NCI-H510A treated with DMSO at 0.1 percent for 48 hours (cell line): ENCODE results near the gene UFC1.

Source experiments
- DNase-seq: peaks from one replicate; lab custom pipeline; 2025; lab: John Stamatoyannopoulos, UW

UFC1 gene

DNA sequence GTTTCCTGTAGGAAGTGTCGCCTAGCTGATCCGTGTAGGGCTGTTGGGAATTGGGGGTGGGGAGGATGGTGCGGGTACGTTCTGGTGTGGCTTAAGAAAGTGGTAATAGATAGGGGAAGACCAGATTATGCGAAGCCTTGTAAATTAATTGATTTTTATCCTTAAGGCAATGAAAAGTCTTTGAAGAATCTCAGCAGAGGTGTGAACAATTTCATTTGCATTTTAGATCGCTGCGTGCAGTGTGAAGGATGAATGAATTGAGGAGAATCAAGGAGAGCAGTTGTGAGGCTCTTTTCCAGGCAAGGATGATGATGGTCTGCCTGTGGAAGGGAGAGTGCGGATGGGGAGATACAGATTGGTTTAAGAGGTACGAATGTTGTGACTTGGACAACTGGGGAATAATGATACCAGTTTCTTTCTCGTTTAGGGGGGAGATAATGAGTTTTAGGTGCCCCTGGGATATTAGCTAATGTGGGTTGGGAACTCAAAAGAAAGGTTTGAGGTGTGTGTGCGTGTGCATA is 20.5 kb upstream of the UFC1 start:
- DNase-seq, result peak; percentile 61

DNA sequence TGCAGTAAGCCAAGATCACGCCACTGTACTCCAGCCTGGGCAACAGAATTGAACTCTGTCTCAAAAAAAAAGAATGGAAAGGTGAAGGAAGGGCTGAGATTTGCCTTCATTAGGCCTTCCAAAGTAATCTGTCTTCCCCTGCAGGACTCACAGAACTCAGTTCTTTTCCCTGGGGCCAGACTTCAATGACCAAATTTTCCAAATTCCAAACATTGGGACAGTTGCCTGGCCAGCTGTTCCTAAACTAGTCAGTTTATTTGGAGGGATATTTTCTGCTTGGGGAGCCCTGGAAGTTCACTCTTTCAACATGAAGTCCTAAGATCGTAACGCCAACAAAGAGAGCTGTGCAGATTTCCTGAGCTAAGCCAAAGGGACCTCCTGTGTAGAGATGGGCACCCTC is 15.9 kb upstream of the UFC1 start:
- no peak for DNase-seq

DNA sequence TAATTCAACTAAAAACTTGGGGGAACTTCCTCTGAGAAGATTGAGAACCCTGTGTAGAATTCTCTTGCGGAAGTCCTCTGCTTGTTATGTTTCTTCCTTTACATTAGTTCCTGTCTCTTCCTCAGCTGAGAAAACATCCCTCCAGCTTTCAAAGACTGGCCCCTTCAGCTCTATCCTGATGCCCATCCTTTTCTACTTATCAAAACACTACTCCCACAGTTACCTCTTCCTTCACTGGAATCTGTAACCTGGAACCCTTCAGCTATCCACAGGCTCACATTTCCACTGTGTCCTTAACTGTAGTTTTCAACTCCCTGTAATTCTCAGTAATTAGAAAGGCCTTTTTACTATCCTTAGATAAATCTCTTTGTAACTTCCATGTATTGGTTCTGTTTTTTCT is 15.3 kb upstream of the UFC1 start:
- DNase-seq, result no peak

DNA sequence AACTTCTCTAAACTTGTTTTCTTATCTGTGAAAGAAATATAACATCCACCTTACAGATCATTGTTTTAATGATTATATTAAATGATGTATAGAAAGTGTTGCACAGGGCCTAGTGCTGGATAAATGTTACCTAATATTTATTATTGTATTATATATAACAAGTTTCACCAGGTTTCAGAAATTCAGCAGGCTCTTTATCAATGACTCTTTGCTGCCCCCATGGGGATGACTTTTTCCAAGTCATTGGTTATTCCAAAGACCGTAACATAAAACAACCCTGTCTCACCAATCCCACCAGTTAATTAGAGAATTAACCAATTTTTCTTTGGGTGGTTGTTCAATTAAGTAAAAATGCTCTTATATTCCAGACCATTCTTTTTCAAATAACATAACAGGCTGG is 14.0 kb upstream of the UFC1 start:
- DNase-seq, result peak; percentile 19

DNA sequence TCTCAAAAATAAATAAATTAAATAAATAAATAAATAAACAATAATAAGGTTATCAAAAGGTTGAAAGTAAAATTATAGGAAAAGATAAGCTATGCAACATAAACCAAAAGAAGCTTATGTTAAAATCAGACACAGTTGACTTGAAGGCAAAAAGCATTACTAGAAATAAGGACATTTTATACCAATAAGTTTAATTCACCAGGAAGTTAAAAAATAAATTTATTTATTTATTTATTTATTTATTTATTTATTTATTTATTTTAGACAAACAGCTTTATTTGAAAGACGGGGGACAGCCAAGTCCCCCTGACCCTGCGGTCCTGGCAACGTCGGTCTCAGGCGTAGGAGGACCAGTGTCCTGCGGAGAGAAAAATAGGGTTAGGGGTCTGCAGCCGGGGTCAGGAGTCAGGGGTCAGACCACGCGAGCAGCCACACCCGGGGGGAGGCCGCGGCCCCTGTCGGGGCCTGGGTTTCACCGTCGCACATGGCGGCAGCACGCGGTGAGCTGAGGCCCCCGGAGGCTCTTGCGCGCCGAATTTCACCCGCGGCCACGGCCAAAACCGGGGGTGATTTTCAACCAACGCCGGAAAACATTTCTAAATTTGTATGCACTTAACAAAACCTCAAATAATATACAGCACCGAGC is 12.9 kb upstream of the UFC1 start:
- no peak for DNase-seq

DNA sequence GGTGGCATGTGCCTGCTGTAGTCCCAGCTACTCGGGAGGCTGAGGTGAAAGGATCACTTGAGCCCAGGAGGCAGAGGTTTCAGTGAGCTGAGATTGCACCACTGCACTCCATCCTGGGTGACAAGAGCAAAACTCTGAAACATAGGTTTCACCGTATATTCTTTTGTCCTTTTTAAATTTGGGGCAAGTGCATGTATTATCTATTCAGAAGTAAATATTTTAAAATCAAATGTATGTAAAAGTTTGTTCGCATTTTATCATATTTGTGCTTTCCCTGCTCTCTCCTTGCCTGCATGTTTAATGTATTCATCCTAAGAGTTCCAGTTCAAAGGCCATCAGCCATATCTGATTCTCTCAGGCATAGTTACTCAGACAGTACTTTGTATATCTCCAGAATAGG is 7.9 kb upstream of the UFC1 start:
- no peak for DNase-seq

DNA sequence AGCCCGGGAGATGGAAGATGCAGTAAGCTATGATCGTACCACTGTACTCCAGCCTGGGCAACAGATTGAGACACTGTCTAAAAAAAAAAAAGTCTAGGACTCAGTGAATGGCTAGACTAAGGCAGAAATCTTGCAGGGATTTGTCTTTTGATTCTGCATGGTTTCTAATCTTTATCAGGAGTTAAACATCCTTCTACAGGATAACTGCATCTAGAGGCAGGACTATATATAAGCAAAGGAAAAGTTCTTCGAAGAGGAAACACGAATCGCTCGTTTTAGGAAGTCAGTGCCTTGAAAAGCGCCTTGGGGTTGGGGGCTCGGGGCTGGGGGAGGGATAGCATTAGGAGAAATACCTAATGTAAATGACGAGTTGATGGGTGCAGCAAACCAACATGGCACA is 602 bp upstream of the UFC1 start:
- DNase-seq, result no peak

DNA sequence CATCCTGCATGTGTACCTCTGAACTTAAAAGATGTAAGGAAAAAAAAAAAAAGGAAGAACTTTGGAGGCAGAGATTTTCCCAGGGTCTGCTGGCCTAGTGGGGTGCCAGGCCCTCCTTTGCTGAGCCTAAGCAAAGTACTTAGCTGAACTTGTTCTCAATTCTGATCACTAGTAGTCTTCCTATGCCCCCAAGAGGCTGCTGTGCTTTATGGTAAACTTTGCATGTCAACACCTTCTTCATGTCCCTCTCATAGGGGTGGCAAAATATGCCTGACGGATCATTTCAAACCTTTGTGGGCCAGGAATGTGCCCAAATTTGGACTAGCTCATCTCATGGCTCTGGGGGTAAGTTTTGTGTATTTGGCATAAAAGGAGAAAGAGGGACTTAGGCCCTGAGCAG is 4.1 kb downstream of the UFC1 start:
- no peak for DNase-seq

DNA sequence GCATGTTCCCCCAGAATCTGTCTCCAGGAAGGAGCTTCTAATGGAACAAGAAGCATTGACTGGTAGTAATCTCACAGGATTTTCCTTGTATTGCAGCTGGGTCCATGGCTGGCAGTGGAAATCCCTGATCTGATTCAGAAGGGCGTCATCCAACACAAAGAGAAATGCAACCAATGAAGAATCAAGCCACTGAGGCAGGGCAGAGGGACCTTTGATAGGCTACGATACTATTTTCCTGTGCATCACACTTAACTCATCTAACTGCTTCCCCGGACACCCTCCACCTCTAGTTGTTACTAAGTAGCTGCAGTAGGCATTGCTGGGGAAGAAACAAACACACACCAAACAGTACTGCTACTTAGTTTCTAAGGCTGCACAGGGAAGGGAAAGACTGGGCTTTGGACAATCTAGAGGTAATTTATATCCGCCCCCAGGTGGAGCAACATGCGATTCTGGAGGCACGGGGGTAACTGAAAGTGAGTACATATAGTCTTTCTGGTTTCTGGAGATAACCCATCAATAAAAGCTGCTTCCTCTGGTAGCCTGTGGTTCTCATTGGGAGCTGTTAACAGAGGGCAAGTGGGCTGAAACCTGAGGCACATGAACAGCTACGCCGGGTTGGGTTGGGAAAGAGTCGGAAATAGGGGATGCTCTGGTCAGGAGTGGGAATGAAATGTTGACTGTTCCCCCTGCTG is 4.7 kb downstream of the UFC1 start:
- no peak for DNase-seq

DNA sequence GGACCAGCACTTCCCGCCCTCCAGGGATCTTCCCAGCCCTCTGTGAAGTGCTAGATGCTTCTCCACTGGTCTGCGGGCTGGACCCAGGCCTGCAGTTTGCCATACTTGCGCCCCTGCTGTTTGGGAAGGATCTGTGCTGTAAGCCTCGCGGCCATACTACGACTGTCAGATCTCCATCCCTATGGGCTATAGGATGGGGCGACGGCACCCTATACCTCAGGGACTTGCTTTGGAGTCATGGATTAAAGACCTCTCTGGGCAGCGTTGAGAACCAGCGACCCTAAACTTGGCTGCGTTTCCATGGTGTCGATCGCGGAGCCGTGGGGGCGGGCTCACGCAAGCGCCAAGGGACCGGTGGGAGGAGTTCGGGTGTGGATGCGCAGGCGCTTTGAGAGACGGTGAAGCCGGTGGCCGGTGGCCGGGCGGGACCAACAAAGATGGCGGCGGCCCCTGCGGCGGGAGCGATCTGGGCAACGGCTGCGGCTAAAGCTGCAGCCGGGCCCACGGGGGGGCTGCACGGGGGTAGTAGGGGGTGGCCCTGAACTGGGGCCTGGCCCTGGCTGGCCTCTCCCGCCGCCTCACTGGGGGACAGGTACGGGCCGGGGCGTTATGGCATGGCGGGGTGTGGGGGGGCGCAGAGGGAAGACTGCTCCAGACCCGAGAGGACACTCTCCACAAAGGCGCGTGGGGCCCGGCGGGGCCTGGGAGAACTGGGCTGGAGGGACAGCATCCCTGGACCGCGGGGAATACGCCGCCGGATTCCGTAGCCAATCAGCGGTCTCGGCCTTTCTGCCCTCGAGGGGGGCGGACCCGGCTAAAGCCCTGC is 5.5 kb downstream of the UFC1 start, which contains the start of gene USP21:
TSS of gene USP21 (plus strand) at position 414 of the 826 bp plus-strand sequence. CDS start 1,141 bp downstream, outside the sequence.
- peak; percentile 85 for DNase-seq

DNA sequence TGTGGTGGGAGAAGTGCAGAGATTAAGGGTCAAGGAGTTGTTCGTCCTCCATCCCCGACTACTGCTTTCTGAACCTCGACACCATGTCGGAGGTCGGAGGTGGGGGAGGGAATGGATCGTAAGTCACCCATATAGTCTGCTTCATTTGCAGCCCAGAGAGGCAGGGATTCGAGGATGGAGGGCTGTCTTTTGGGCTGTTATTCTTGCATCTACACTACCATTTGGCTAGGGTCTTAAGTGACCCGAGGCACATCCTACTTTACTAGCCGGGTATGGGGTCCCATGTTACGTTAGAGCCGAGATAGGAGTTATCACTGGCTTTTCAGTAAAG is 6.1 kb downstream of the UFC1 start:
- no peak for DNase-seq

DNA sequence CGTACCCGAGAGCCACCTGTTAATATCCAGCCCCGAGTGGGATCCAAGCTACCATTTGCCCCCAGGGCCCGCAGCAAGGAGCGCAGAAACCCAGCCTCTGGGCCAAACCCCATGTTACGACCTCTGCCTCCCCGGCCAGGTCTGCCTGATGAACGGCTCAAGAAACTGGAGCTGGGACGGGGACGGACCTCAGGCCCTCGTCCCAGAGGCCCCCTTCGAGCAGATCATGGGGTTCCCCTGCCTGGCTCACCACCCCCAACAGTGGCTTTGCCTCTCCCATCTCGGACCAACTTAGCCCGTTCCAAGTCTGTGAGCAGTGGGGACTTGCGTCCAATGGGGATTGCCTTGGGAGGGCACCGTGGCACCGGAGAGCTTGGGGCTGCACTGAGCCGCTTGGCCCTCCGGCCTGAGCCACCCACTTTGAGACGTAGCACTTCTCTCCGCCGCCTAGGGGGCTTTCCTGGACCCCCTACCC is 6.9 kb downstream of the UFC1 start:
- DNase-seq, result no peak

DNA sequence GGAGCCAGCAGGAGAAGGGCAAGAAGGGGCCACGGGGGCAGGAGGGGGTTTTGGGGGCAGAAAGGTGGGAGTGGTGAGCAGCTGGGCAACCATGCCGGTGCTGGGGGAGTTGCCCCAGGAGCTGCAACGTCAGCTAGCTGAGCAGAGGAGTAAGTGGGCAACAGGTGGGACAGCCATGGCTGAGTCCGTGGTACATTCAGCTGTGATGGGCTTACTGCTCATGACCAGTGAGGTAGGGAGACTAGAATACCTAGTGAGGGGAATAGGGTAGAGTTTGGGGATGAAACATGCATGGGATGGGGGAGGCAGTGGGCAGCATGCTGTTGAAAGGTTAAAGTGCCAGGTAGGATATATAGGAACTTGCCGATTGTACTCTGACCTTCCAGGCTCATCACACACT is 7.9 kb downstream of the UFC1 start:
- DNase-seq, result no peak

DNA sequence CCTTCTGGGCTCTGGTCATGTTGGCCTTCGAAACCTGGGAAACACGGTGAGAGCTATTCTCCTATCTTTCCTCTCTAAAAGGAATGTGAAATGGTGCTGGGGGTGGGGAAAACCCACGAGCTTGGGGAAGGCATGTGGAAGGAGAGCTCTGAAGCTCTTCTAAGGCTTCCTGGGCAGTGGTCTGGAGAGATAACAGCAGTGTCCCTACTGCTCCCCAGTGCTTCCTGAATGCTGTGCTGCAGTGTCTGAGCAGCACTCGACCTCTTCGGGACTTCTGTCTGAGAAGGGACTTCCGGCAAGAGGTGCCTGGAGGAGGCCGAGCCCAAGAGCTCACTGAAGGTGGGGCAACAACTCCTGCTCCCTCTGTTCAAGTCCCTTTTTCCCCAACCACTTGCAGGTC is 8.3 kb downstream of the UFC1 start:
- no peak for DNase-seq

DNA sequence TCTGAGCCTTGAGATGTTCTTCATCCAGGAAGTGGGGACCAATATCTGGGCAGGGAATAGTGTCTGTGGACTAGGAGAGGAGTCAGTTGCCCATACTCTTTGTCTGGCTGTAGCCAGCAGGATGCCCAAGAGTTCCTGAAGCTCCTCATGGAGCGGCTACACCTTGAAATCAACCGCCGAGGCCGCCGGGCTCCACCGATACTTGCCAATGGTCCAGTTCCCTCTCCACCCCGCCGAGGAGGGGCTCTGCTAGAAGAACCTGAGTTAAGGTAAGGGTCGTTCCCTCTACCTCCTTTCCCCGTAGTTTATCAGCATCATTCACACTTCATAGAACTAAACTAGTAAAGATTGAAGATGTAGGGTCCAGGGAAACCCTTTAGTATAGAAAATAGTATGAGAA is 9.0 kb downstream of the UFC1 start:
- no peak for DNase-seq

DNA sequence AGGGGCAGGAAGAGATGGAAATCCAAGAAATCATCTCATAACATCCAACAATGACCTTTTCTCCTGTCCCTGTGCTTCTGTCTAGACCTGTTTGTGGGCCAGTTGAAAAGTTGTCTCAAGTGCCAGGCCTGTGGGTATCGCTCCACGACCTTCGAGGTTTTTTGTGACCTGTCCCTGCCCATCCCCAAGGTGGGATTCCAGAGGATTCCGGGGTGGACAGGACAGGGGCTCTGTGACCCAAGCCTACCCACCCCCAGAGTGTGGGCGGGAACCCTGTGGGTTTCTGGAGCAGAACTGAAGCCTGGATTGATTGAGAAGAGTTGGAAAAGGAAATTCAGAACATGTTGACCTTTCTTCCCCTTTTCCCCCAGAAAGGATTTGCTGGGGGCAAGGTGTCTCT is 10.0 kb downstream of the UFC1 start:
- no peak for DNase-seq

DNA sequence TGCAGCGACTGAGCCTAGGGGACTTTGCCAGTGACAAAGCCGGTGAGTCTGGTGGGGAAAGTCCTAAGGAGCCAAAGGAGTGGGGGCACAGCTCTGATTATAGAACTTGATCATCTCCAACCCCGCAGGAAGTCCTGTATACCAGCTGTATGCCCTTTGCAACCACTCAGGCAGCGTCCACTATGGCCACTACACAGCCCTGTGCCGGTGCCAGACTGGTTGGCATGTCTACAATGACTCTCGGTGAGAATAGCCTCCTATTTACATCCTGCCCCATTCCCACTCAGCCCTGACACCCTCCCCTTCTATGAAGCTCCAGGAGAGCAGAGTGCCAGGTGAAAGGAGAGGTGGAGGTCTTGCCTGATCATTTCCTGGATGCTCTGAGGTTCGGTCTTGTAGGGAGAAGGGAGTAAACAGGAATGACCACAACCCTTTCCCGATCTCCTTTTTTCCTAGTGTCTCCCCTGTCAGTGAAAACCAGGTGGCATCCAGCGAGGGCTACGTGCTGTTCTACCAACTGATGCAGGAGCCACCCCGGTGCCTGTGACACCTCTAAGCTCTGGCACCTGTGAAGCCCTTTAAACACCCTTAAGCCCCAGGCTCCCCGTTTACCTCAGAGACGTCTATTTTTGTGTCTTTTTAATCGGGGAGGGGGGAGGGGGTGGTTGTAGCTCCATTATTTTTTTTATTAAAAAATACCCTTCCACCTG is 11.3 kb downstream of the UFC1 start:
- DNase-seq, result no peak

DNA sequence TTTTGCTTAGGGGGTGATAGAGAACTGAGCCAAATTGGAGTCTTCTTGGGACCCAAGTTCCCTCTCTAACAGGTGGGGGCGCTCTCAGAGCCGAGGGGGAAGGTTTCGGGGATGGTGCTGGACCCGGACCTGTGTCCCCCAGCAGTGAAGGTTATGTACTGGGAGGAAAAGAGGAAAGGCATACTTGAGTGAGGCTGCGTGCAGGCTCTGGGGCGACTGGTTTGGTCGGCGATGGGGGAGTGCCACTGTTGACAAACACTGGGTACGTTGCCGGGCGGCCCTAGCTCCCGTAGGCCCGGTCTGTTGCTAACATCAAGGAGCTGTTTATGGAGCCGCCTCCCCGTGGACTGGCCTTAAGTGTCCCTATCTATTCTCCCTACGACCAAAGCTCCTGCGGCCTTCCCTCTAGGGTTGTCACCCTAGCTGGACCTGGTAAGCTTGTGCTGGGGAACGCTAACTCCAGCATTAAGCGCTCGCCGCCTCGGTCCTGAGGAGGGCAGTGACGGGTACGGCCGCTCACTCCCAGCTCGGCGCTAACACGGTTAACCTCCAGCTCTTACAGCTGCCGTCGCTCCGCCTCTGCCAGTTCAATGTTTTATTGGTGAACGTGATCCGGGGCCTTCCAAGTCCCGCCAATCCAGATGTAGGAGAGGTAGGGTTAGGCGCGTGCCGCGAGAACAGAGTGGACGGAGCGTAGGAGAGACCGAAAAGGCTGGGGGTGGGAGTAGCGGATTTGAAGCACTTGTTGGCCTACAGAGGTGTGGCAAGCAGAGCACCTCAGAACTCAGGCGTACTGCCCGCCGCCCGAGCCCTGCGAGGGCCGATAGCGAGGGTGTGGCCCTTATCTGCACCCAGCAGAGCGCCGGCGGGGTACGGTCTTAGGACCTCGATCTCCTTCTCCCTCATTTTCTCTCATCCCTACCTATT is 12.2 kb downstream of the UFC1 start, which contains the start of gene PPOX:
TSS of gene PPOX (plus strand) at position 685 of the 927 bp plus-strand sequence. CDS start 422 bp downstream, outside the sequence.
- peak; percentile 99 for DNase-seq

DNA sequence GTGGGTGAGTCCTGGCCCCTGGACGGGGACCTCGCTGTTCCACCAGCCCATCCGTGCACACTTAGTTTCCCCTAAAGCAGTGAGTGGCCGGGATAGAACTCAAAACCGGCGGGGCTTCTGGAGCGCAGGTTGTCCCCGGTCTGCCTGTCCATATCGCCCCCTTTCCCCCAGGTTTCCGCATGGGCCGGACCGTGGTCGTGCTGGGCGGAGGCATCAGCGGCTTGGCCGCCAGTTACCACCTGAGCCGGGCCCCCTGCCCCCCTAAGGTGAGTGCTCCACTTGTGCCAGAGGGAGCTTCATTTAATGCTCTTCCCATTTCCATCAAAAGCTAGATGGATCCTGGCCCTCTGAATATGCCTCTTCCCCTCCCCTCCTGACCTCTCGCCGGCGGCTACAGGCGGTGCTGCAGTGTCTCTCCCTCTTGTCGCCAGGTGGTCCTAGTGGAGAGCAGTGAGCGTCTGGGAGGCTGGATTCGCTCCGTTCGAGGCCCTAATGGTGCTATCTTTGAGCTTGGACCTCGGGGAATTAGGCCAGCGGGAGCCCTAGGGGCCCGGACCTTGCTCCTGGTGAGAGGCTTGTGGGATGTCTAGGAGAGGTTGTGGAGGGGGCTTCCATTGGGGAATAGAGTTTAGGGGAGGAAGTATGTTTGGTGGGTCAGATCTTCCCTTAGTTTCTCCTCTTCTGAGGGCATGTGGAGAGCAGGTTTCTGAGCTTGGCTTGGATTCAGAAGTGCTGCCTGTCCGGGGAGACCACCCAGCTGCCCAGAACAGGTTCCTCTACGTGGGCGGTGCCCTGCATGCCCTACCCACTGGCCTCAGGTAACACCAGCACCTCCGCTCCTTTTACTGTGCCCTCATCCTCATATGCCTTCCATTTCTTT is 13.1 kb downstream of the UFC1 start:
- DNase-seq, result peak; percentile 19

DNA sequence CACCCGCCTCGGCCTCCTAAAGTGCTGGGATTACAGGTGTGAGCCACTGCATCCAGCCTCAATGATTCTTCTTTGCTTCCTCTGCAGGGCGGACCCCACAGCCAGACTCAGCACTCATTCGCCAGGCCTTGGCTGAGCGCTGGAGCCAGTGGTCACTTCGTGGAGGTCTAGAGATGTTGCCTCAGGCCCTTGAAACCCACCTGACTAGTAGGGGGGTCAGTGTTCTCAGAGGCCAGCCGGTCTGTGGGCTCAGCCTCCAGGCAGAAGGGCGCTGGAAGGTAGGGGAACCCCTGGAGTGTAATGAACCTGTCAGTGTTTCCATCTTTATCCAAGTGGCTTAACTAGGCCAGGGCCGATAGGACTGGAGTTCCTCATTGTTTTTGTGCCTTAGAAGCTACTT is 15.1 kb downstream of the UFC1 start:
- no peak for DNase-seq
